Panc1 (cell line): ENCODE measurements around the gene RMC1. TPM values are rescaled to one million over a fixed set of nuclear protein-coding genes. Genes with fewer than 3 reads are reported as not detected.
"Not testable (repeated sequence)": the region's sequence is repeated elsewhere in the genome, so short reads cannot be mapped to it uniquely, and the experiment has no call there.

ENCODE experiments used
- ATAC-seq: fragments of 200-7000 bp; cut with Tn5 transposase; 2 replicates; pipeline ENCODE4 v1.9.1; 2020; ENCODE audit warnings: mild to moderate bottlenecking, moderate library complexity
- BruUV-seq: library from RNA; stranded (reverse); fragments of 400-500 nt; replicated peaks from 2 replicates; lab custom pipeline; 2021; lab: Mats Ljungman, UMichigan
- CTCF ChIA-PET: fragments of 300-600 bp; sonication (Branson Sonifier 250); formaldehyde crosslinking; loops from one replicate; lab custom pipeline; 2022; ENCODE audit warnings: antibody characterized with exemption; lab: Charles Lee
- POLR2A ChIA-PET: fragments of 300-600 bp; sonication (Branson Sonifier 250); formaldehyde crosslinking; loops from one replicate; lab custom pipeline; 2022; ENCODE audit warnings: antibody characterized with exemption; lab: Charles Lee
- DNase-seq: peaks from one replicate; pipeline ENCODE4 v3.0.0-alpha.2; 2010; ENCODE audit warnings: low read depth, low spot score
- H3K27ac ChIP-seq: 2 replicates; pipeline ENCODE4 v1.5.1; 2011; ENCODE audit warnings: mild to moderate bottlenecking, low read length, inconsistent platforms
- H3K27me3 ChIP-seq: fragments of 200-500 bp; sonication (Bioruptor generic); 2 replicates; pipeline ENCODE4 v1.6.0; 2014; ENCODE audit warnings: low read length, inconsistent platforms; ENCODE audit not compliant: control insufficient read depth, insufficient read depth
- H3K36me3 ChIP-seq: fragments of 200-500 bp; sonication (Bioruptor generic); 2 replicates; pipeline ENCODE4 v1.5.1; 2014; ENCODE audit warnings: inconsistent platforms, mild to moderate bottlenecking, low read length, moderate library complexity; ENCODE audit not compliant: control insufficient read depth, insufficient read depth
- H3K4me1 ChIP-seq: 2 replicates; pipeline ENCODE4 v1.5.1; 2011; ENCODE audit warnings: inconsistent platforms, mild to moderate bottlenecking, low read length, moderate library complexity; ENCODE audit not compliant: control insufficient read depth, insufficient read depth
- H3K4me3 ChIP-seq, 2 experiments: 2 replicates each; pipeline ENCODE4 v1.5.1; 2011 to 2012; ENCODE audit warnings: low read depth in 2 of 2, low read length in 2 of 2, mild to moderate bottlenecking in 2 of 2, inconsistent platforms in 1 of 2, moderate library complexity in 1 of 2
- H3K9me3 ChIP-seq: fragments of 200-500 bp; sonication (Bioruptor generic); 2 replicates; pipeline ENCODE4 v1.5.1; 2014; ENCODE audit warnings: low read depth, mild to moderate bottlenecking, inconsistent platforms, low read length, moderate library complexity; ENCODE audit not compliant: control insufficient read depth, insufficient read depth
- CTCF ChIP-seq: fragments of 450-650 bp; IDR thresholded peaks from 2 replicates; pipeline ENCODE4 v1.5.1; 2017; ENCODE audit warnings: mild to moderate bottlenecking
- POLR2AphosphoS5 ChIP-seq: IDR thresholded peaks from 2 replicates; pipeline ENCODE4 v1.6.1; 2012; ENCODE audit warnings: mild to moderate bottlenecking, low read depth, low read length, moderate library complexity
- REST ChIP-seq, 2 experiments: IDR thresholded peaks; 2 replicates each; pipeline ENCODE4 v1.6.1; 2011 to 2012; ENCODE audit warnings: low read depth in 2 of 2, control low read depth in 1 of 2, low read length in 1 of 2, mild to moderate bottlenecking in 1 of 2, moderate library complexity in 1 of 2; ENCODE audit not compliant: insufficient read depth in 1 of 2
- SIN3A ChIP-seq: IDR thresholded peaks from 2 replicates; pipeline ENCODE4 v1.6.1; 2012; ENCODE audit warnings: low read depth, mild to moderate bottlenecking, low read length, moderate library complexity, borderline replicate concordance; ENCODE audit not compliant: insufficient read depth
- TCF7L2 ChIP-seq: IDR thresholded peaks from 2 replicates; pipeline ENCODE4 v1.6.1; 2011; ENCODE audit warnings: mild to moderate bottlenecking, low read depth, low read length, inconsistent platforms
- in situ Hi-C: cut with HindIII; loops from 2 replicates; pipeline ENCODE4 v1.10.0; 2016; ENCODE audit warnings: low sequenced_read_pairs, low pct_unique_long_range_greater_than_20kb
- intact Hi-C: fragments of 100-400 bp; cut with micrococcal nuclease; formaldehyde crosslinking; loops from one replicate; pipeline ENCODE4 v1.10.0; 2022; ENCODE audit not compliant: unreplicated experiment
- total RNA-seq: library from RNA; stranded (reverse); gene quantifications from one replicate; pipeline ENCODE4 v1.2.1, GENCODE V29; 2021; ENCODE audit not compliant: unreplicated experiment

RMC1 gene
- total RNA-seq, 1 experiment from 2014 or later, result 57.4 TPM

GRCh38 chr18:23574611-23575308 lies 71.4 kb downstream of the RMC1 start:
- Histone ChIP-seq H3K4me1 (no peaks in the 10 kb centered on the region), H3K27ac (no peak overlapping the region), H3K27me3 (no peaks in the 10 kb centered on the region), H3K9me3 (no peaks in the 10 kb centered on the region), H3K36me3 (peaks cover 12% of the 10 kb centered on the region; the same call in 1 of the 2 replicates), H3K4me3 (no peak overlapping the region)
- DNase-seq (no peak), ATAC-seq (no peak)
- ChIA-PET POLR2A (no interaction called here), CTCF (no interaction called here)
- TF ChIP-seq CTCF (no peak), SIN3A (no peak), TCF7L2 (no peak), POLR2AphosphoS5 (no peak), REST (IDR thresholded peaks at IDR 0.05; ENCODE audit: insufficient read depth in 1 of 2, low read depth in 2 of 2, low read length in 1 of 2) (no peak)
- BruUV-seq, result no TSS peak
- in situ Hi-C loops, result no loop called here
- intact Hi-C loops, result no loop called here

GRCh38 chr18:23575309-23575651 lies 72.0 kb downstream of the RMC1 start:
- H3K27me3 ChIP-seq, result no peaks in the 10 kb centered on the region
- intact Hi-C loops, result no loop called here
- H3K27ac ChIP-seq, result no peak overlapping the region
- H3K4me3 ChIP-seq, result no peak overlapping the region
- ATAC-seq (no peak), DNase-seq (no peak)
- peaks cover 10% of the 10 kb centered on the region; the same call in 1 of the 2 replicates for H3K36me3 ChIP-seq
- BruUV-seq, result no TSS peak
- in situ Hi-C loops, result no loop called here
- no peaks in the 10 kb centered on the region for H3K9me3 ChIP-seq
- no peaks in the 10 kb centered on the region for H3K4me1 ChIP-seq
- POLR2A ChIA-PET, result no interaction called here
- CTCF ChIA-PET, result no interaction called here
- TF ChIP-seq REST (IDR thresholded peaks at IDR 0.05; ENCODE audit: insufficient read depth in 1 of 2, low read depth in 2 of 2, low read length in 1 of 2) (no peak), TCF7L2 (no peak), CTCF (no peak), POLR2AphosphoS5 (no peak), SIN3A (no peak)

GRCh38 chr18:23577521-23577920 lies 74.2 kb downstream of the RMC1 start:
- POLR2A ChIA-PET, result interaction anchor here (0.7 kb wide), 1 partner anchor 51 kb away, joined by 4 read pairs; no protein-coding TSS in a partner anchor
- DNase-seq, H3K4me1 ChIP-seq, BruUV-seq, ATAC-seq, H3K27me3 ChIP-seq, in situ Hi-C loops, H3K9me3 ChIP-seq, H3K27ac ChIP-seq, CTCF ChIA-PET, intact Hi-C loops, H3K36me3 ChIP-seq, H3K4me3 ChIP-seq: not testable (repeated sequence)
